GM18511 (cell line): ENCODE measurements around the gene GET4.

Experiments
- ATAC-seq: cut with Tn5 transposase; IDR thresholded peaks from one replicate; pipeline ENCODE4 v1.9.1; 2021; ENCODE audit warnings: mild to moderate bottlenecking, moderate library complexity; ENCODE audit not compliant: unreplicated experiment

Gene GET4

GRCh38 chr7:944744-945143 lies 68.4 kb downstream of the GET4 start:
- no peak for ATAC-seq

- ATAC-seq, result no peak
Measured at GRCh38 chr7:945147-945555, 68.8 kb downstream of the GET4 start.

GRCh38 chr7:945556-946255 lies 69.4 kb downstream of the GET4 start:
- ATAC-seq, result no peak
